ENCODE data around the gene TADA2A.

TADA2A gene

DNA sequence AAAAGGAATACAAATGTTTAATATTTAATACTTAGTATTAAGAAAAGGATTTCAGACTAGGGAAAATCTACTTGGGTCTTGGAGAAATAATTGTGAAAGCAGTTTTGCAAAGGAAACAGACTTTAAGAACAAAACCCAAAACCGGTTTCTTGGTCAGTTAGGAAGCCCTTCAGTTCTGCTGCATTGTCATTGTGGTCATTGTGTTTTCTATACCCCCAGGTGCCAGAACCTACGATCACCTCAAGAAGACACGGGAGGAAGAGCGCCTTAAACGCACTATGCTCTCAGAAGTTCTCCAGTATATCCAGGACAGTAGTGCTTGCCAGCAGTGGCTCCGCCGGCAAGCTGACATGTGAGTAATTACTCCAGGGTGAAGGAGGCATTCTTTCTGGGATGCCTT lies 63.5 kb downstream of the TADA2A start:
- TF ChIP-seq GATA2 (IDR thresholded peaks at IDR 0.05; ENCODE audit: low read depth, low read length) (no peak), GATA3 (IDR thresholded peaks at IDR 0.05; ENCODE audit: low read depth, low read length) (no peak)

DNA sequence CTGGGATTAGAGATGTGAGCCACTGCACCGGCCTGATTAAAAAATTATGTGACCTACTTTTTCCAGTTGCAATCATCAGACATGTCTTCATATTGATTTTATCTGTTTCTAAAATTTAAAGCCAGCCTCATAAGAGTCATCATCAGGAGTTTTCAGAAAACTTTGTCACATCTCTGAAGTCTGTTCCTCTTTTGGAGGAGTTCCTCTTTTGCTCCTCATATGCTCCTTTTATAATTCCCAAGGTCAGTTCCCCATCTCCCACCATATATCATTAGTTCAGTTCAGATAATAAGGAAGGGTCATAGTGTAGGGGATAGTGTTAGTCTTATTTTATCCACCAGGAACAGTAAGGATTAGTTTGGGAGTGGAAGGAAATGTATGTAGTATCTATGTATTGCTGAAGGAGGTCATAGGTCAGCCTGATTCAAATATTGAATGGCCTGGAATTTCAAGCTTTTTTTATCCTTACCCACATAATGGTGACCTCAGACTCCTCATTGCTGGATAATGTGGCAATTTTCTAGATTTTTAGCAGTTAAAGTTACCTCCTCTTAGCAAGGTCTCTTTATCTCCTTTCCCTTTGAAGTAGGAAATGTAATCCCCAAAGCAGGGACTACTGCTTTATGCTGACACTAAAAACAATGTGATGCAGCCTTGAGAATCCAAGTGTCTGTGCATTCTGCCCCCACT lies 69.2 kb downstream of the TADA2A start:
- TF ChIP-seq GATA3 (IDR thresholded peaks at IDR 0.05; ENCODE audit: low read depth, low read length) (no peak), GATA2 (IDR thresholded peaks at IDR 0.05; ENCODE audit: low read depth, low read length) (no peak)

DNA sequence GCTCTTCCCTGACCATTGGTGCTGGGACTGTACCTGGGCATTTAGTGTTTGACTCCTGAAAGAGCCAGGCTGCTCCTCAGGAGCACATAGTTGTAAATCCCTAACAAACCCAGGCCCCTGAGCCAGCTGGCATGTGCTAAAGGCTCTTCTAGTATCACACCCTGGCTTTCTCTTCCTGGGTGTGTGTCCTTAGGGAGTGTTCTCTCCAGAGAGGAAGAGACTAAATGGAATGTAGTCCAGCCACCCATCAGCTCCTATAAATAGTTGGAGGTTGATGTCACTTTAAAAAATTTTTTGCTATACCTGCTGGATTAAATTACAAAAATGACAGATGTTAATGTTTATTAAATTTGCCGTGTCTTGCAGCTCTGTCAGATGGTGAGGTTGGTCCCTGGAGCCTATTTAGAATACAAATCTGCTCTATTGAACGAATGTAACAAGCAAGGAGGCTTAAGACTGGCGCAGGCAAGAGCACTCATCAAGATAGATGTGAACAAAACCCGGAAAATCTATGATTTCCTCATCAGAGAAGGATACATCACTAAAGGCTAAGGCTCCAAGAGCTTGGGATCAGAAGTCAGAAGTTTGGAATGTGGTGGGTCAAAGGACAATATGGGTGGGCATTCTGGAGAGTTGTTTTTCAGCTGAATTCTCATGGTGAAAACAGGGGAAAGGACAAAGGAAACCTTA lies 69.9 kb downstream of the TADA2A start:
- TF ChIP-seq GATA2 (IDR thresholded peaks at IDR 0.05; ENCODE audit: low read depth, low read length) (no peak), GATA3 (IDR thresholded peaks at IDR 0.05; ENCODE audit: low read depth, low read length) (no peak)

GRCh38 chr17:37478187-37478586 lies 71.5 kb downstream of the TADA2A start:
- TF ChIP-seq GATA3 (IDR thresholded peaks at IDR 0.05; ENCODE audit: low read depth, low read length) (no peak), GATA2 (IDR thresholded peaks at IDR 0.05; ENCODE audit: low read depth, low read length) (no peak)

DNA sequence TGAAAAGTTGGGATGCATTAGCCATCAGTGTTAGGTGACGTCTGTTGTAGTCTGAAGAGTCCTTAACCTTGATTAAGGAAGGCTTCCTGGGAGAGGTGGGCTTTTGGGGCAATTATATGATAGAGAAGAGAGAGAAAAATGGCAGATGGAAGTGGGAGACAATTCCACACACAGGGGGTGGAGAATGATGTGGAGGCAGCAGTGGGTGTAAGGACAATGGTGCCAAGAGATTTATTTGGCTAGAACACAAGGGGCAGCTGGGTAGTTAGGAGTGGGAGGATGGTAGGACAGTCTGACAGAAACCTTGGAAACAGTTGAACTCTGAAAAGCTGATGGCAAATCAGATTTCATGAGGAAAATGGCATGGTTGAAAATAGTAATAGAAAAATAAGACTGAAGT lies 72.3 kb downstream of the TADA2A start:
- TF ChIP-seq GATA3 (IDR thresholded peaks at IDR 0.05; ENCODE audit: low read depth, low read length) (no peak), GATA2 (IDR thresholded peaks at IDR 0.05; ENCODE audit: low read depth, low read length) (no peak)

- no peak for TF ChIP-seq GATA3 (IDR thresholded peaks at IDR 0.05; ENCODE audit: low read depth, low read length)
- no peak for TF ChIP-seq GATA2 (IDR thresholded peaks at IDR 0.05; ENCODE audit: low read depth, low read length)
Observed at GRCh38 chr17:37480427-37480826, 73.7 kb downstream of the TADA2A start.

DNA sequence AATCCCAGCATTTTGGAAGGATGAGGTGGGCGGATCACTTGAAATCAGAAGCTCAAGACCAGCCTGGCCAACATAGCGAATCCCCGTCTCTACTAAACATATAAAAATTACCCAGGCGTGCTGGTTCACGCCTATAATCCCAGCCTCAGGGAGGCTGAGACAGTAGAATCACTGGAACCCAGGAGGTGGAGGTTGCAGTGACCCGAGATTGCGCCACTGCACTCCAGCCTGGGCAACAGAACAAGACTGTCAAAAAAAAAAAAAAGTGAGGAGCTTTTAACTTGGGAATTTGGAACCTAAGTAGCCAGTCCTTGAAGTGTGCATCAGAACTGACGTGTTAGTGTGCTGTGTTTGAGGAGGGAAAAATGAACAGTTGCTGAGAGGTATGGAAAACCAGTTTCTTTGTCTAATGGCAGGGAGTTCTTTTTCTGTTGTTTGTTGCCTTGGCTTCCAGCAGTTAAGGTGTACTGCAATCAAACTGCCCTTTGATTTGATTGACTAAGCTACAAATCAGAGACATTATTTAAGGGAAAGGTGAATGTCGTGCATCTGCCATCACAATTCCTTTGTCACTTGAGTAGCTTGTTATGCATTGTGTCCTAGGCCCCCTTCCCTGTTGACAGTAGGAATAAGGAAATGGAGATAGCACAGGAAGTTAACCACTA lies 74.4 kb downstream of the TADA2A start:
- TF ChIP-seq GATA2 (IDR thresholded peaks at IDR 0.05; ENCODE audit: low read depth, low read length) (no peak), GATA3 (IDR thresholded peaks at IDR 0.05; ENCODE audit: low read depth, low read length) (no peak)

DNA sequence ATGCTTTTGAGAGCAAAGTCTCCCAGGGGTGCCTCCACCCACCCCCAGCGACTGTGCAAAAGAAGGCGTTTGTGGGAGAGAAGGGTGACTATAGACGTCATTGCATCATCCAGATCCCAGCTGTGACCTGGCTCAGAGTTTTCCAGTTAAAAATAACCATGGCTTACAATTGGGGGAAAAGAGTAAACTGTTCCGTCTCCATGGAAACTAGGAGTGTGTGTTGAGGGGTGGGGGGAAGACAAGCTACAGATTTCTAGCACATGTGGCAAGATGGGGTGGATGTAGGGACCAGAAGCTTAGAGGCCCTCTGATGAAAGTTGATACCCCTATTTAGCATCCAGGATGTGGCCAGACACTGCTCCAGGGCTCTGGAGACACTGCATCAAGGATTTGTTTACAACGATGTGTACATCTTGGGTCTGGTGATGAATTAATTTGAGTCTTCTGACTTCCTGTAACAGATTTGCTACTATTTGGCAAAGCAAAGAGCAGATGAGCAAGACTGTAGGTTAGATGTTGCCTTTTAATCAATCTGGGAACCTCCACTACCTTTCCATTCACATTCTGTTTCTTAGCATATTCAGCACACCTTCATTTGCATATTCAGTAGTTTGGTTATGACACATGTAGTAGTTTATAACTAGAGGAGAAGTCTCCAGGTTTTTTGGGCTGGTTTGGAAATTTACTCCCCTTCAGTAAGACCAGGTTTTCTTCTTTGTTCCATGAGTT lies 76.8 kb downstream of the TADA2A start:
- TF ChIP-seq GATA3 (IDR thresholded peaks at IDR 0.05; ENCODE audit: low read depth, low read length) (no peak), GATA2 (IDR thresholded peaks at IDR 0.05; ENCODE audit: low read depth, low read length) (no peak)

DNA sequence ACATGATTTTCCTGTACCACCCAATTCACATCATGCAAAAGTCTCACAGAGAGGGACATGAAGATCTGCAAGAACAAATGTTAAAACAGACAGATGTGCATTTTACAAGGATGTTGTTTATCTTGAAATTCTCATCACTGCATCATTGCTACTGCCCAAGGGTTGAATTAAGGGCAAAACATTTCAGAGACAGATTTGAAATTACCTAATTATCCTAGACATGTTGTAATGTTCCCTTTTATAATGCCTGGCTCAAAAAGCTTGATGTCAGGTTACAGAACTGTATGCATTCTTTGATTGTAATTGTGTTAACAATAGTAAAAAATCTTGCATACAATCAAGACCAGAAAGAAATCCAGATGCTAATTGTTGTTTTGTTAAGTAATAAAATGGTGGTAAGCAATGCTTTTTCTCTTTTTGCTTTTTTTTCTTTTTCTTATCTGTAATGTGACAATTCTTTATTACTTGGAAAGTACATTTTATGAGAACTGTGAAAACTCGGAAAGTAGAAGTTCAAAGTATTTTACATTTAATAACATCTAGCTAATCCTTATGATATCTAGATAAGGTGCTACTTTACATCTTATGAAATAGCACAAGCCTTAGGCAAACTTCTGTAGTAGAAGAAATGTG lies 79.4 kb downstream of the TADA2A start:
- TF ChIP-seq GATA3 (IDR thresholded peaks at IDR 0.05; ENCODE audit: low read depth, low read length) = no peak
- no peak for TF ChIP-seq GATA2 (IDR thresholded peaks at IDR 0.05; ENCODE audit: low read depth, low read length)

GRCh38 chr17:37488009-37488604 lies 81.4 kb downstream of the TADA2A start:
- TF ChIP-seq GATA3 (IDR thresholded peaks at IDR 0.05; ENCODE audit: low read depth, low read length) (no peak), GATA2 (IDR thresholded peaks at IDR 0.05; ENCODE audit: low read depth, low read length) (no peak)

GRCh38 chr17:37488607-37489196 lies 82.0 kb downstream of the TADA2A start:
- TF ChIP-seq GATA3 (IDR thresholded peaks at IDR 0.05; ENCODE audit: low read depth, low read length) (no peak), GATA2 (IDR thresholded peaks at IDR 0.05; ENCODE audit: low read depth, low read length) (no peak)

DNA sequence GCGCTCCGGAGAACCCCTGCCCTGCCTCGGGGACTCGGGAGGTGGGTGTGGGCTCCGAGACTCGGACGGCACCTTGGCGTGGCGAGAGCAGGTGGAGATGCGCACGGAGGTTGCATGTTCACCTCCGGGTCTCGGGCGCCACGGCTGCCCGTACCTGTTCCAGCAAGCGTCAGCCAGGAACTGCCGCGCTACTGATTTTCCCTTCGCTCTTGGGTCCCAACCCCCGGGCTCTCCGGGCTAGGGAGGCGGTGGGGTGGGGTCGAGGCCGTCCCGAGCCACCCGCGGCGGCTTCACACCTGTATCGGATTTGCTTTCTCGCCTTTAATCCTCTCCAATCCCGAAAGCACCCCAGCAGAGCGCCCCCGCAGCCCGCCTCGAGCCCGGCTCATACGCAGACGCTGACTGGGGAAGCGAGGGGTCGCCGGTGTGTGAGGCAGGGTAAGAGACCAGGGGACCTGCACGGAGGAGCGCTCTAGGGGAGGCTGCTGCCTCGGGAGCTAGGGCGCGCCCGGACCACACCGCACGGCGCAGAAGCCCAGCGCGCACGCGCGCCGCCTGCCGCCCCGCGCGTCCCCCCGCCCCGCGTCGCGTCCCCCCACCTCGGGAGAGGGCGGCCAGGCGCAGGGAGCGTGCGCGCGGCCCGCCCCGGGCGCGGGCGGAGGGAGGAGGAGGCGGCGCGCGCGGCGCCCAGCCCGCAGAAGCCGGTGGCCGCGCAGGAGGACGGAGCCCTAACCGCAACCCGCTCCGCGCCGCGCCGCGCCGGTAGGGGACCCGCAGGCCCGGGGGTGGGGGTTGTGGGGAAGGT lies 82.7 kb downstream of the TADA2A start, which contains the start of gene DUSP14:
TSS of gene DUSP14 (plus strand) at position 695 of the 805 bp plus-strand sequence. CDS start 22,382 bp downstream, outside the sequence.
- TF ChIP-seq GATA3 (IDR thresholded peaks at IDR 0.05; ENCODE audit: low read depth, low read length) (no peak), GATA2 (IDR thresholded peaks at IDR 0.05; ENCODE audit: low read depth, low read length) (no peak)
